K562 (cell line): ENCODE results near the gene IL37. TPM values are rescaled to one million over a fixed set of nuclear protein-coding genes. Genes with fewer than 3 reads are reported as not detected.

Experiments used
- ATAC-seq: fragments of 200-7000 bp; cut with Tn5 transposase; 3 replicates; pipeline ENCODE4 v1.9.1; 2020; ENCODE audit warnings: moderate library complexity
- BruUV-seq: library from RNA; stranded (reverse); fragments of 400-500 nt; replicated peaks from 2 replicates; lab custom pipeline; 2021; lab: Mats Ljungman, UMichigan
- CTCF ChIA-PET: fragments of 300-600 bp; formaldehyde crosslinking; extraction: SDS; loops from one replicate; lab custom pipeline; 2021; ENCODE audit warnings: low intra/inter-chr PET ratio; lab: Yijun Ruan, JAX
- POLR2A ChIA-PET: fragments of 300-600, 350-650 bp; sonication (Branson Sonifier 250); formaldehyde crosslinking; extraction: SDS; loops from one replicate; lab custom pipeline; 2021; ENCODE audit warnings: antibody characterized with exemption, inconsistent platforms; lab: Yijun Ruan, JAX
- DNase-seq, 4 experiments: peaks; one replicate each; pipeline versions ENCODE4 v3.0.0 to v3.0.0-alpha.2; 2011 to 2018; ENCODE audit warnings: low spot score in 3 of 4, mixed read lengths in 3 of 4; ENCODE audit errors: extremely low read depth in 1 of 4
- FAIRE-seq: peaks from 2 replicates; lab custom pipeline; 2011; peaks lifted over from hg19 to GRCh38; lab: Jason Lieb, UNC
- H2AFZ ChIP-seq: 2 replicates; pipeline ENCODE4 v1.6.0; 2011; ENCODE audit warnings: low read depth, low read length, control low read depth, inconsistent platforms
- H3K27ac ChIP-seq: fragments of 200-600 bp; 3 replicates; pipeline ENCODE4 v1.8.0; 2011; ENCODE audit warnings: low read depth, mild to moderate bottlenecking, control low read depth, inconsistent platforms, low read length, moderate library complexity, mixed read lengths; ENCODE audit errors: extremely low read depth
- H3K27me3 ChIP-seq, 2 experiments: fragments of 300-600 bp in 1 of 2; 2 replicates in 1 of 2; 3 replicates in 1 of 2; pipeline versions ENCODE4 v1.6.0 to v1.8.0; 2011; ENCODE audit warnings: inconsistent platforms in 2 of 2, low read length in 2 of 2, mild to moderate bottlenecking in 1 of 2, mixed read lengths in 1 of 2, moderate library complexity in 1 of 2; ENCODE audit not compliant: control insufficient read depth in 2 of 2, insufficient read depth in 2 of 2
- H3K36me3 ChIP-seq: fragments of 300-600 bp; 3 replicates; pipeline ENCODE4 v1.8.0; 2011; ENCODE audit warnings: mild to moderate bottlenecking, low read length, inconsistent platforms; ENCODE audit not compliant: control insufficient read depth, insufficient read depth
- H3K4me1 ChIP-seq, 2 experiments: fragments of 200-600 bp in 1 of 2; replicated peaks in 1 of 2; 2 replicates in 1 of 2; 3 replicates in 1 of 2; pipeline versions ENCODE4 v1.5.1 to v1.8.0; 2011; ENCODE audit warnings: inconsistent platforms in 2 of 2, low read length in 2 of 2, mild to moderate bottlenecking in 1 of 2, mixed read lengths in 1 of 2, moderate library complexity in 1 of 2; ENCODE audit not compliant: control insufficient read depth in 2 of 2, insufficient read depth in 2 of 2
- H3K4me2 ChIP-seq: 2 replicates; pipeline ENCODE4 v1.6.1; 2011; ENCODE audit warnings: low read length, control low read depth, inconsistent platforms, mixed read lengths; ENCODE audit not compliant: insufficient read depth
- H3K4me3 ChIP-seq: fragments of 200-600 bp; sonication (generic), shearing (Covaris generic); 2 replicates; pipeline ENCODE4 v1.5.1; 2016; ENCODE audit warnings: control low read depth, inconsistent platforms
- H3K79me2 ChIP-seq: fragments of 200-600 bp; 3 replicates; pipeline ENCODE4 v1.8.0; 2011; ENCODE audit warnings: low read length, inconsistent platforms; ENCODE audit not compliant: control insufficient read depth, insufficient read depth
- H3K9ac ChIP-seq, 2 experiments: 2 replicates each; pipeline versions ENCODE4 v1.6.0 to v1.6.1; 2011; ENCODE audit warnings: low read depth in 2 of 2, low read length in 2 of 2, control low read depth in 1 of 2, inconsistent platforms in 1 of 2, mild to moderate bottlenecking in 1 of 2, mixed read lengths in 1 of 2; ENCODE audit not compliant: insufficient read depth in 1 of 2
- H3K9me1 ChIP-seq: one replicate; pipeline ENCODE4 v1.6.0; 2011; ENCODE audit warnings: inconsistent platforms, mild to moderate bottlenecking, low read length, moderate library complexity; ENCODE audit not compliant: control insufficient read depth, insufficient read depth
- H3K9me3 ChIP-seq: replicated peaks from 2 replicates; pipeline ENCODE4 v1.5.1; 2011; ENCODE audit warnings: low read depth, low read length, inconsistent platforms; ENCODE audit not compliant: control insufficient read depth, insufficient read depth
- H4K20me1 ChIP-seq: replicated peaks from 2 replicates; pipeline ENCODE4 v1.6.1; 2011; ENCODE audit warnings: low read length, inconsistent platforms, mixed read lengths; ENCODE audit not compliant: control insufficient read depth, insufficient read depth
- DLX4 ChIP-seq: fragments of 250-450 bp; sonication (Bioruptor Pico); IDR thresholded peaks from 2 replicates; pipeline ENCODE4 v1.6.1; 2021; ENCODE audit warnings: mild to moderate bottlenecking
- EZH2 ChIP-seq: IDR thresholded peaks from 2 replicates; pipeline ENCODE4 v1.6.1; 2012; ENCODE audit warnings: low read depth, mild to moderate bottlenecking, inconsistent platforms, low read length, borderline replicate concordance
- FOXP4 ChIP-seq: sonication (generic); formaldehyde crosslinking; IDR thresholded peaks from 2 replicates; pipeline ENCODE4 v1.8.0; 2022; ENCODE audit warnings: mild to moderate bottlenecking, missing genetic modification reagents, borderline replicate concordance
- MBD2 ChIP-seq: sonication (generic); IDR thresholded peaks from 2 replicates; pipeline ENCODE4 v1.6.1; 2016; ENCODE audit warnings: low read depth, borderline replicate concordance
- SMARCE1 ChIP-seq: fragments of 450-650 bp; IDR thresholded peaks from 2 replicates; pipeline ENCODE4 v1.7.1; 2016; ENCODE audit warnings: mild to moderate bottlenecking
- SUPT5H ChIP-seq: fragments of 450-650 bp; IDR thresholded peaks from 2 replicates; pipeline ENCODE4 v1.6.1; 2016
- TCFL5 ChIP-seq: fragments of 250-450 bp; sonication (Bioruptor Pico); conservative IDR thresholded peaks from 2 replicates; pipeline ENCODE4 v1.6.1; 2021; ENCODE audit warnings: mild to moderate bottlenecking, moderate library complexity, matching md5 sums
- ZFX ChIP-seq: sonication (generic); formaldehyde crosslinking; IDR thresholded peaks from 2 replicates; pipeline ENCODE4 v1.8.0; 2022; ENCODE audit warnings: mild to moderate bottlenecking, missing genetic modification reagents, moderate library complexity
- ZNF175 ChIP-seq: fragments of 200-800 bp; sonication (Bioruptor generic); IDR thresholded peaks from 2 replicates; pipeline ENCODE4 v1.6.1; 2016; ENCODE audit warnings: low read depth, mild to moderate bottlenecking, missing genetic modification characterization, missing compliant biosample characterization
- ZNF282 ChIP-seq: sonication (generic); formaldehyde crosslinking; IDR thresholded peaks from 2 replicates; pipeline ENCODE4 v1.8.1; 2023; ENCODE audit warnings: missing genetic modification reagents
- ZNF561 ChIP-seq: fragments of 450-650 bp; formaldehyde crosslinking; conservative IDR thresholded peaks from 2 replicates; pipeline ENCODE4 v1.4.0; 2020; ENCODE audit warnings: mild to moderate bottlenecking, moderate library complexity
- WGBS: fragments of 100-300 bp; shearing (Covaris generic); methylation state at CpG from one replicate; pipeline ENCODE4 v1.1.6; 2016; ENCODE audit warnings: low coverage, mixed read lengths; ENCODE audit not compliant: insufficient coverage; ENCODE audit errors: missing lambda C conversion rate; 5-methylcytosine and 5-hydroxymethylcytosine counted together
- in situ Hi-C: fragments of 300-500 bp; cut with MboI; formaldehyde crosslinking; loops from 4 replicates; pipeline ENCODE4 v1.15.0; 2018; ENCODE audit warnings: inconsistent platforms, mixed read lengths
- intact Hi-C: fragments of 100-400 bp; cut with micrococcal nuclease; formaldehyde crosslinking; loops from 2 replicates; pipeline ENCODE4 v1.14.2; 2022
- polyA plus RNA-seq, 8 experiments: library from polyadenylated mRNA; depleted of rRNA in 4 of 8; stranded (reverse) in 5 of 8; unstranded in 3 of 8; fragments of >200 nt; fragmentation: Nextera tagmentation in 2 of 8; fragmentation: Illumina TruSeq in 1 of 8; extraction: Ambion mirVana in 2 of 8; extraction: Trizol in 1 of 8; gene quantifications; 2 replicates each; pipeline versions ENCODE4 v1.2.1 to v1.2.3, GENCODE V29; 2011 to 2014; ENCODE audit warnings: inconsistent platforms in 1 of 8, missing spikeins in 1 of 8
- total RNA-seq, 7 experiments: library from RNA; depleted of rRNA in 6 of 7; stranded (reverse); fragments of >200 nt in 6 of 7; fragmentation: Illumina TruSeq in 2 of 7; extraction: Trizol in 2 of 7; gene quantifications; 2 replicates each; pipeline versions ENCODE4 v1.2.1 to v1.2.3, GENCODE V29; 2011 to 2021; ENCODE audit warnings: low replicate concordance in 1 of 7
- TF ChIP-seq, protein P1 (sequence below): IDR thresholded peaks from 2 replicates; pipeline ENCODE4 v1.6.1; 2014; ENCODE audit warnings: antibody characterized with exemption

Gene IL37
- total and polyA plus RNA-seq, 9 of the 15 experiments (the other 6 are each of a cell fraction or from before 2014, with no cell fraction given): not detected

GRCh38 chr2:112954364-112954763 lies 43.4 kb downstream of the IL37 start:
- Histone ChIP-seq H3K4me1 (no peaks in the 10 kb centered on the region; a peak in 1 of 5 replicates), H3K9ac (no peak overlapping the region)
- TF ChIP-seq SMARCE1: no peak
- TF ChIP-seq, all 486 proteins: peak for 0
- no peaks in the 10 kb centered on the region for H4K20me1 ChIP-seq
- in situ Hi-C loops: no loop called here
- ATAC-seq (no peak), DNase-seq (no peak), FAIRE-seq (no peak)
- no peak overlapping the region for H3K4me2 ChIP-seq
- BruUV-seq: no TSS peak
- ChIA-PET POLR2A (interaction anchor here (1.0 kb wide), 1 partner anchor 128 kb away, joined by 3 read pairs; no protein-coding TSS in a partner anchor), CTCF (no interaction called here)
- peak overlapping the region; percentile 16; the same call in 1 of the 2 replicates for H2AFZ ChIP-seq
- no peaks in the 10 kb centered on the region for H3K9me1 ChIP-seq
- H3K36me3 ChIP-seq: no peaks in the 10 kb centered on the region
- WGBS: 2% methylated on average over 7 of the region's 7 CpGs
- H3K4me3 ChIP-seq: no peak overlapping the region
- H3K79me2 ChIP-seq: no peaks in the 10 kb centered on the region
- H3K27me3 ChIP-seq: peaks cover 21 to 35% of the 10 kb centered on the region in 2 experiments
- H3K9me3 ChIP-seq: no peaks in the 10 kb centered on the region
- H3K27ac ChIP-seq: no peak overlapping the region
- intact Hi-C loops: loop anchor here (10.0 kb wide), 1 partner anchor 130 kb away; no protein-coding TSS in a partner anchor

DNA sequence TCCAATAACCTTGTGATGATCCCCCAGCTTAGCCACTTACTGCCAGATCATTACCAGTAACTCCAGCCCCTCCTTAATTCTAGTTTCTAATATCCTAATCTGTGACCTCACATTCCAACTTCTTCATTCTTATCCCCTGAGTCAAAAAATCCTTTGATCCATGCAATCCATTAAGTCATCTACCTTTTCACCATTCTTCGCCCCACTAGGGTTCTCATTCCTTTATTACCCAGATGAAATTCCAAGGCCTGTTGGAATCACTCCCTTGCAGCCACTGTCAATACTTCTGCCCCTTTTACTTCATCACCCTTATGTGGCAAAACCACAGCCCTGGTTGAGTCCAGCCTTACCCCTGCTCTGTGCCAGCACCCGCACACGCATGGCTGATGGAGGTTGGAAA lies 46.5 kb downstream of the IL37 start:
- no peaks in the 10 kb centered on the region; a peak in 1 of 5 replicates for H3K4me1 ChIP-seq
- intact Hi-C loops: loop anchor here (5.0 to 10.0 kb wide), 2 partner anchors 95 to 127 kb away; partner anchors contain the start of gene IL36B
- DNase-seq (no peak), ATAC-seq (no peak), FAIRE-seq (no peak)
- TF ChIP-seq ZNF282 (CRISPR knock-in tag) (no peak), ZNF561 (no peak), ZFX (no peak), DLX4 (CRISPR knock-in tag) (no peak), ZNF175 (CRISPR knock-in tag) (no peak), FOXP4 (CRISPR knock-in tag) (no peak), EZH2 (no peak), TCFL5 (CRISPR knock-in tag) (no peak), MBD2 (no peak), SUPT5H (no peak)
- TF ChIP-seq, protein P1, sequence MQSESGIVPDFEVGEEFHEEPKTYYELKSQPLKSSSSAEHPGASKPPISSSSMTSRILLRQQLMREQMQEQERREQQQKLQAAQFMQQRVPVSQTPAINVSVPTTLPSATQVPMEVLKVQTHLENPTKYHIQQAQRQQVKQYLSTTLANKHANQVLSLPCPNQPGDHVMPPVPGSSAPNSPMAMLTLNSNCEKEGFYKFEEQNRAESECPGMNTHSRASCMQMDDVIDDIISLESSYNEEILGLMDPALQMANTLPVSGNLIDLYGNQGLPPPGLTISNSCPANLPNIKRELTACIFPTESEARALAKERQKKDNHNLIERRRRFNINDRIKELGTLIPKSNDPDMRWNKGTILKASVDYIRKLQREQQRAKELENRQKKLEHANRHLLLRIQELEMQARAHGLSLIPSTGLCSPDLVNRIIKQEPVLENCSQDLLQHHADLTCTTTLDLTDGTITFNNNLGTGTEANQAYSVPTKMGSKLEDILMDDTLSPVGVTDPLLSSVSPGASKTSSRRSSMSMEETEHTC: no peak
- no peaks in the 10 kb centered on the region for H3K79me2 ChIP-seq
- BruUV-seq: no TSS peak
- WGBS: 45% methylated on average over 3 of the region's 3 CpGs
- peaks cover 21 to 29% of the 10 kb centered on the region in 2 experiments for H3K27me3 ChIP-seq
- ChIA-PET POLR2A (no interaction called here), CTCF (interaction anchor here (0.6 kb wide), 1 partner anchor 338 kb away, joined by 3 read pairs; no protein-coding TSS in a partner anchor)
- no peak overlapping the region for H3K9ac ChIP-seq
- no peak overlapping the region for H3K27ac ChIP-seq
- no peak overlapping the region for H3K4me3 ChIP-seq
- H3K9me1 ChIP-seq: no peaks in the 10 kb centered on the region
- H4K20me1 ChIP-seq: 0 out of 2 replicates have a peak, but pooled peaks cover 3% of the 10 kb centered on the region
- H3K4me2 ChIP-seq: no peak overlapping the region
- H2AFZ ChIP-seq: no peak overlapping the region
- no peaks in the 10 kb centered on the region for H3K36me3 ChIP-seq
- in situ Hi-C loops: no loop called here
- H3K9me3 ChIP-seq: no peaks in the 10 kb centered on the region
